ENCODE data around the gene B4GAT1. TPM values are rescaled to one million over a fixed set of nuclear protein-coding genes. Genes with fewer than 3 reads are reported as not detected.

The B4GAT1 gene
- total and polyA plus RNA-seq, 2 of the 13 experiments (the other 11 are each of a cell fraction or from before 2014, with no cell fraction given): 40.4 to 109 TPM

GRCh38 chr11:66311965-66312548 lies 35.4 kb downstream of the B4GAT1 start (continued):
- TF ChIP-seq TEF (CRISPR knock-in tag; IDR thresholded peaks at IDR 0.05): no peak
- TF ChIP-seq ESRRA (CRISPR knock-in tag; IDR thresholded peaks at IDR 0.05; ENCODE audit: low read depth): peak; percentile 63; the same call in 1 of the 2 replicates
- no peak for TF ChIP-seq ATF7 (IDR thresholded peaks at IDR 0.05)
- TF ChIP-seq ATF7 (CRISPR knock-in tag; IDR thresholded peaks at IDR 0.05): no peak
- no peak for TF ChIP-seq IKZF4 (CRISPR knock-in tag; IDR thresholded peaks at IDR 0.05; ENCODE audit: borderline replicate concordance, low read depth, not compliant biosample characterization)
- no peak for TF ChIP-seq ETS1 (CRISPR knock-in tag; IDR thresholded peaks at IDR 0.05)
- 0 out of 2 replicates have a peak, but pooled peaks have one; percentile 23 for TF ChIP-seq ZNF772 (CRISPR knock-in tag; IDR thresholded peaks at IDR 0.05)
- 0 out of 2 replicates have a peak, but pooled peaks have one; percentile 9 for TF ChIP-seq E2F1 (CRISPR knock-in tag; IDR thresholded peaks at IDR 0.05)
- TF ChIP-seq GATAD1 (CRISPR knock-in tag; IDR thresholded peaks at IDR 0.05): peak; percentile 50
- TF ChIP-seq MAF1 (CRISPR knock-in tag; IDR thresholded peaks at IDR 0.05; ENCODE audit: borderline replicate concordance): 0 out of 2 replicates have a peak, but pooled peaks have one; percentile 28
- TF ChIP-seq CBX5 (CRISPR knock-in tag; IDR thresholded peaks at IDR 0.05; ENCODE audit: borderline replicate concordance): peak; percentile 69; the same call in 1 of the 2 replicates
- TF ChIP-seq ZNF572 (CRISPR knock-in tag; IDR thresholded peaks at IDR 0.05): peak; percentile 98
- TF ChIP-seq CHD4 (IDR thresholded peaks at IDR 0.05; ENCODE audit: borderline replicate concordance, low read length): no peak
- no peak for TF ChIP-seq POGZ (CRISPR knock-in tag; IDR thresholded peaks at IDR 0.05)
- TF ChIP-seq, protein P1, sequence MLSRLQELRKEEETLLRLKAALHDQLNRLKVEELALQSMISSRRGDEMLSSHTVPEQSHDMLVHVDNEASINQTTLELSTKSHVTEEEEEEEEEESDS (CRISPR knock-in tag; IDR thresholded peaks at IDR 0.05; ENCODE audit: borderline replicate concordance): no peak
- TF ChIP-seq DR1 (CRISPR knock-in tag; IDR thresholded peaks at IDR 0.05): no peak; the same call in 1 of the 2 replicates
- no peak for TF ChIP-seq ZNF576 (CRISPR knock-in tag; IDR thresholded peaks at IDR 0.05)
- TF ChIP-seq TFDP2 (CRISPR knock-in tag; IDR thresholded peaks at IDR 0.05): no peak
- 0 out of 2 replicates have a peak, but pooled peaks have one; percentile 25 for TF ChIP-seq ZNF746 (CRISPR knock-in tag; IDR thresholded peaks at IDR 0.05)
- TF ChIP-seq KDM1A (CRISPR knock-in tag; IDR thresholded peaks at IDR 0.05): no peak
- TF ChIP-seq PPARG (CRISPR knock-in tag; conservative IDR thresholded peaks at IDR 0.05): no peak
- no peak for TF ChIP-seq ZFP36 (IDR thresholded peaks at IDR 0.05; ENCODE audit: borderline replicate concordance, low read depth, low read length, partially characterized antibody)
- TF ChIP-seq ZFP37 (CRISPR knock-in tag; IDR thresholded peaks at IDR 0.05; ENCODE audit: borderline replicate concordance): no peak
